ENCODE measurements around the gene CHST8.
"Not testable (repeated sequence)": the region's sequence is repeated elsewhere in the genome, so short reads cannot be mapped to it uniquely, and the experiment has no call there.

CHST8 gene

GRCh38 chr19:33644284-33644836 lies 22.6 kb downstream of the CHST8 start:
- no peak for DNase-seq (ENCODE audit: low read depth)

GRCh38 chr19:33646306-33646705 lies 24.6 kb downstream of the CHST8 start:
- DNase-seq (ENCODE audit: low read depth), result no peak

- no peak for DNase-seq (ENCODE audit: low read depth)
Observed at GRCh38 chr19:33647146-33647545, 25.4 kb downstream of the CHST8 start.

- DNase-seq (ENCODE audit: low read depth), result no peak
Observed at GRCh38 chr19:33649627-33650305, 28.0 kb downstream of the CHST8 start.

- no peak for DNase-seq (ENCODE audit: low read depth)
Observed at GRCh38 chr19:33653684-33654083, 31.9 kb downstream of the CHST8 start.

GRCh38 chr19:33654840-33655508 lies 33.2 kb downstream of the CHST8 start:
- no peak for DNase-seq (ENCODE audit: low read depth)

GRCh38 chr19:33659835-33660234 lies 38.1 kb downstream of the CHST8 start:
- no peak for DNase-seq (ENCODE audit: low read depth)

- no peak for DNase-seq (ENCODE audit: low read depth)
Observed at GRCh38 chr19:33660410-33661124, 38.8 kb downstream of the CHST8 start.

- no peak for DNase-seq (ENCODE audit: low read depth)
Observed at GRCh38 chr19:33661336-33661735, 39.6 kb downstream of the CHST8 start.

GRCh38 chr19:33662391-33663092 lies 40.8 kb downstream of the CHST8 start:
- no peak for DNase-seq (ENCODE audit: low read depth)

GRCh38 chr19:33663316-33663715 lies 41.6 kb downstream of the CHST8 start:
- DNase-seq (ENCODE audit: low read depth), result not testable (repeated sequence)

GRCh38 chr19:33664744-33665143 lies 43.0 kb downstream of the CHST8 start:
- no peak for DNase-seq (ENCODE audit: low read depth)

- DNase-seq (ENCODE audit: low read depth), result no peak
Observed at GRCh38 chr19:33665776-33666595, 44.2 kb downstream of the CHST8 start.

- no peak for DNase-seq (ENCODE audit: low read depth)
Observed at GRCh38 chr19:33667141-33667650, 45.4 kb downstream of the CHST8 start.

- DNase-seq (ENCODE audit: low read depth), result no peak
Observed at GRCh38 chr19:33667881-33668280, 46.1 kb downstream of the CHST8 start.

- DNase-seq (ENCODE audit: low read depth), result no peak
Observed at GRCh38 chr19:33668968-33669367, 47.2 kb downstream of the CHST8 start.

GRCh38 chr19:33669376-33669775 lies 47.6 kb downstream of the CHST8 start:
- no peak for DNase-seq (ENCODE audit: low read depth)

GRCh38 chr19:33670398-33670797 lies 48.6 kb downstream of the CHST8 start:
- DNase-seq (ENCODE audit: low read depth), result no peak

- DNase-seq (ENCODE audit: low read depth), result no peak
Observed at GRCh38 chr19:33671211-33671610, 49.5 kb downstream of the CHST8 start.

- DNase-seq (ENCODE audit: low read depth), result no peak
Observed at GRCh38 chr19:33673258-33673875, 51.6 kb downstream of the CHST8 start.
